CD8-positive, alpha-beta memory T cell (primary cell): ENCODE measurements around the gene CTBP1. TPM values are rescaled to one million over a fixed set of nuclear protein-coding genes. Genes with fewer than 3 reads are reported as not detected.

ENCODE experiments used
- CTCF ChIA-PET: fragments of 350-600 bp; sonication (Branson Sonifier 250); formaldehyde crosslinking; loops from one replicate; lab custom pipeline; 2021; ENCODE audit warnings: antibody characterized with exemption; lab: Charles Lee
- POLR2A ChIA-PET: fragments of 350-600 bp; sonication (Branson Sonifier 250); formaldehyde crosslinking; loops from one replicate; lab custom pipeline; 2021; ENCODE audit warnings: antibody characterized with exemption; lab: Charles Lee
- DNase-seq, 5 donors: peaks; one replicate each; pipeline versions ENCODE4 v3.0.0 to v3.0.0-alpha.2; 2020 to 2022; ENCODE audit warnings: mixed read lengths in 1 of 5
- H3K27ac ChIP-seq: one replicate; pipeline ENCODE4 v1.7.0; 2013; ENCODE audit warnings: low read depth, mild to moderate bottlenecking, low read length, moderate library complexity
- H3K27me3 ChIP-seq: 2 replicates; pipeline ENCODE4 v1.7.0; 2013; ENCODE audit warnings: low read length, mild to moderate bottlenecking; ENCODE audit not compliant: insufficient read depth, poor library complexity, severe bottlenecking
- H3K36me3 ChIP-seq: 2 replicates; pipeline ENCODE4 v1.7.0; 2013; ENCODE audit warnings: mild to moderate bottlenecking, low read length, moderate library complexity; ENCODE audit not compliant: insufficient read depth
- H3K4me1 ChIP-seq: 2 replicates; pipeline ENCODE4 v1.7.0; 2013; ENCODE audit warnings: mild to moderate bottlenecking, low read length, moderate library complexity; ENCODE audit not compliant: insufficient read depth
- H3K4me3 ChIP-seq: 2 replicates; pipeline ENCODE4 v1.7.0; 2013; ENCODE audit warnings: mild to moderate bottlenecking, low read length
- H3K9me3 ChIP-seq: 2 replicates; pipeline ENCODE4 v1.7.0; 2013; ENCODE audit warnings: mild to moderate bottlenecking, low read length
- H3K27ac Mint-ChIP-seq, 8 donors: one replicate each; pipeline ENCODE4 v1.8.0; 2020 to 2021; ENCODE audit warnings: mixed read lengths in 8 of 8, mild to moderate bottlenecking in 6 of 8, inconsistent platforms in 3 of 8, moderate library complexity in 3 of 8
- H3K27me3 Mint-ChIP-seq, 2 donors: one replicate each; pipeline ENCODE4 v1.8.0; 2020 to 2021; ENCODE audit warnings: mixed read lengths in 2 of 2, mild to moderate bottlenecking in 1 of 2, moderate library complexity in 1 of 2
- H3K36me3 Mint-ChIP-seq, 3 donors: one replicate each; pipeline ENCODE4 v1.8.0; 2020 to 2021; ENCODE audit warnings: mixed read lengths in 3 of 3, inconsistent platforms in 1 of 3, mild to moderate bottlenecking in 1 of 3
- H3K4me1 Mint-ChIP-seq, 3 donors: one replicate each; pipeline ENCODE4 v1.8.0; 2020 to 2021; ENCODE audit warnings: mixed read lengths in 3 of 3, inconsistent platforms in 1 of 3, mild to moderate bottlenecking in 1 of 3
- H3K4me3 Mint-ChIP-seq, 7 donors: one replicate each; pipeline ENCODE4 v1.8.0; 2020 to 2021; ENCODE audit warnings: mixed read lengths in 7 of 7, mild to moderate bottlenecking in 6 of 7, moderate library complexity in 4 of 7, inconsistent platforms in 2 of 7
- H3K9me3 Mint-ChIP-seq, 5 donors: one replicate each; pipeline ENCODE4 v1.8.0; 2020 to 2022; ENCODE audit warnings: mixed read lengths in 5 of 5, mild to moderate bottlenecking in 3 of 5, moderate library complexity in 2 of 5, inconsistent platforms in 1 of 5
- polyA plus RNA-seq: library from polyadenylated mRNA; unstranded; fragments of 300-500 nt; fragmentation: Illumina TruSeq; gene quantifications from one replicate; pipeline ENCODE4 v1.2.3, GENCODE V29; 2021
- total RNA-seq, 2 experiments: library from RNA; stranded (reverse); gene quantifications; one replicate each; pipeline ENCODE4 v1.2.3, GENCODE V29; 2021

CTBP1 gene
- total and polyA plus RNA-seq, 3 experiments from 2014 or later, result 88.1 to 149 (median 139) TPM

GRCh38 chr4:1208970-1209704, 39.8 kb downstream of the CTBP1 start:
- Histone ChIP-seq H3K4me3 (no peak overlapping the region), H3K36me3 (peaks cover 7% of the 10 kb centered on the region), H3K9me3 (no peaks in the 10 kb centered on the region), H3K4me1 (peaks cover 17% of the 10 kb centered on the region), H3K27me3 (no peaks in the 10 kb centered on the region), H3K27ac (no peak overlapping the region)
- peak in 1 of 5 donors; percentile 42 for DNase-seq
- ChIA-PET POLR2A (no interaction called here), CTCF (interaction anchor here (0.9 kb wide), 1 partner anchor 42 kb away, joined by 3 read pairs; no protein-coding TSS in a partner anchor)
- no peaks in the 10 kb centered on the region for H3K9me3 Mint-ChIP-seq
- no peak overlapping the region for H3K4me3 Mint-ChIP-seq
- H3K27ac Mint-ChIP-seq, result peak overlapping the region in 1 of 8 donors; percentile 87
- no peaks in the 10 kb centered on the region for H3K27me3 Mint-ChIP-seq
- peaks cover 0 to 33% (median 6%) of the 10 kb centered on the region in 3 donors for H3K36me3 Mint-ChIP-seq
- H3K4me1 Mint-ChIP-seq, result peaks cover 10 to 22% (median 12%) of the 10 kb centered on the region in 3 donors

DNA sequence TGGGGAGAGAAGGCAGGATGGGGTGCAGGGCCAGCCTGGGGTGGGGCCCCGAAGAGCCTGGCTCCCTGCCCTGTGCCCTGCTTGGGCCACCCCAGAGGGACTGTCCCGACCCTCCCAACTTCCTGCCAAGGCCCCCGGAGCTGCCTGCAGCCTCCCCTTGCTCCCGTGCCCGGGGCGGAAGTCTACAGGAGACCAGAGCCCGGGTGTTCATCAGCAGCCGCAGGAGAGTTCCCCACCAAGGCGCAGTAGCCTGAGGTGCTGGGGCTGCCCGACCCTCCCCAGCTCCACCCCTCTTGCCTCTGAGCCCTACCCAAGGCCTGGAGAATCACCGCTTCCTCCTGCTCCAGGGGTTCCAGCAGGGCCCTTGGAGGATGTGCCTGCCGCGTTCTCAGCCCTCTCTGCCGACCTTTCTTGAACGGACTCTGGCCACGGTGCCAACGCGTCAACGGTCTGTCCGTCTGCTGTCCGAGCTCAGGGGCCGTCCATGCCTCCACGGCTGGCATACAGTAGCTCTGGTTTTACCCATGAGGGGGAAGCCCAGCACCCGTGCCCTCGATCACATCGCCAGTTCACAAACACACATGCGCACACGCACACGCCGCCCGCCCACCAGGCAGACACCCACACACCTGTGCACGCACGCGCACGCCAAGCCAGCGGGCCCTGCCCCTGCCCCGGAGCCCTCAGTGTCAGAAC, 40.5 kb downstream of the CTBP1 start:
- Mint-ChIP-seq H3K4me1 (peaks cover 17 to 29% (median 20%) of the 10 kb centered on the region in 3 donors), H3K9me3 (no peaks in the 10 kb centered on the region), H3K27me3 (no peaks in the 10 kb centered on the region), H3K4me3 (peak overlapping the region in 3 of 7 donors; percentile 15 to 23 (median 20)), H3K36me3 (peaks cover 0 to 27% (median 6%) of the 10 kb centered on the region in 3 donors), H3K27ac (peak overlapping the region in 3 of 8 donors; percentile 35 to 60 (median 36))
- Histone ChIP-seq H3K36me3 (peaks cover 7% of the 10 kb centered on the region), H3K27ac (no peak overlapping the region), H3K9me3 (no peaks in the 10 kb centered on the region), H3K4me3 (no peak overlapping the region), H3K27me3 (no peaks in the 10 kb centered on the region), H3K4me1 (peaks cover 25% of the 10 kb centered on the region)
- CTCF ChIA-PET, result no interaction called here
- peak in 1 of 5 donors; percentile 51 for DNase-seq
- POLR2A ChIA-PET, result no interaction called here

- POLR2A ChIA-PET, result no interaction called here
- Mint-ChIP-seq H3K4me1 (peaks cover 24 to 36% (median 25%) of the 10 kb centered on the region in 3 donors), H3K4me3 (no peak overlapping the region), H3K27me3 (no peaks in the 10 kb centered on the region), H3K36me3 (peaks cover 0 to 23% (median 6%) of the 10 kb centered on the region in 3 donors), H3K9me3 (no peaks in the 10 kb centered on the region), H3K27ac (no peak overlapping the region)
- no peaks in the 10 kb centered on the region for H3K9me3 ChIP-seq
- CTCF ChIA-PET, result interaction anchor here (1.1 kb wide), 1 partner anchor 9 kb away, joined by 3 read pairs; no protein-coding TSS in a partner anchor
- H3K4me1 ChIP-seq, result peaks cover 31% of the 10 kb centered on the region
- H3K27me3 ChIP-seq, result no peaks in the 10 kb centered on the region
- H3K4me3 ChIP-seq, result no peak overlapping the region
- DNase-seq, result no peak
- H3K36me3 ChIP-seq, result peaks cover 7% of the 10 kb centered on the region
- H3K27ac ChIP-seq, result no peak overlapping the region
These were observed 41.2 kb downstream of the CTBP1 start for GRCh38 chr4:1207603-1208265.

GRCh38 chr4:1207157-1207470, 41.8 kb downstream of the CTBP1 start:
- peaks cover 7% of the 10 kb centered on the region for H3K36me3 ChIP-seq
- peak in 1 of 5 donors; percentile 45 for DNase-seq
- POLR2A ChIA-PET, result no interaction called here

DNA sequence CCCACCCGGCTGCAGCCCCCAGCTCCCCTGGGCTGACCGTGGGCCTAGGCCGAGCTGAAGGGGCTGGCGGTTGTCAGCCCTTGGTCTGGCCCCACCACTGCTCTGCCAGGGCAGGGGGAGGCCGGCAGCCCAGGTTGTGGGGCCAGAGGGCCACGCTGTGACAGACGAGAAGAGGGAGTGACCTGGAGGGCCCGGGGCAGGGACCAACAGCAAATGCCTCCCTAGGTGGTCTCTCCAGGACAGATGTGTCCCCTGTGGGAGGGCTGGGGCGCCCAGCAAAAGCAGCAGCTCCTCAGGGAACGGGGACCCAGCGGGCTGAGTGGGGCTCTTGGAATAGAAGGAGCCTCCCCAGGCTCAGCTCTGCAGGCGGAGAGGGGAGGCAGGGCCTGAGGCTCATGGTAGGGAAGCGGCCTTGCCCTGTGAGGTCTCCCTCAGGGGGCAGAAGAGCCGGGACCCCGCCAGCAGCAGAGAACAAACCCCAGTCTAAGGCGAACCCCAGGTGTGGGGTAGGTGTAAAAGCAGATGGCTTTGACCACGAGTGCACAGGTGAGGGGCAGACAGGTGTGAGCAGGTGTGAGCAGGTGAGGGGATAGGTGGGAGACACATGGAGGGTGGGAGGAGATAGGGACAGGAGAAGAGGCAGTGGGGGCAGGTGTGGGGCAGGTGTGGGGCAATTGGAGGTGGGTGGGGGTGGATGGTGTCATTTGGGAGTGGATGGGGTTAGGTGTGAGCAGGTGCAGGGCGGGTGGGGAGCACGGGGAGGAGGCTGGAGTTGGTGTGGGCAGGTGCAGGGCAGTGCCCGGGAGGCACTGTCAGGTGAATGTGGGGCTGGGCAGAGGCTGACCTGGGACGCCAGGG, 42.4 kb downstream of the CTBP1 start:
- Mint-ChIP-seq H3K4me3 (no peak overlapping the region), H3K27me3 (no peaks in the 10 kb centered on the region), H3K27ac (peak overlapping the region in 3 of 8 donors; percentile 36 to 69 (median 63)), H3K9me3 (no peaks in the 10 kb centered on the region), H3K36me3 (peaks cover 0 to 14% (median 2%) of the 10 kb centered on the region in 3 donors), H3K4me1 (peaks cover 32 to 48% (median 34%) of the 10 kb centered on the region in 3 donors)
- POLR2A ChIA-PET, result no interaction called here
- peak in 1 of 5 donors; percentile 40 for DNase-seq
- no peaks in the 10 kb centered on the region for H3K9me3 ChIP-seq
- H3K27me3 ChIP-seq, result no peaks in the 10 kb centered on the region
- no peak overlapping the region for H3K27ac ChIP-seq
- no peak overlapping the region for H3K4me3 ChIP-seq
- CTCF ChIA-PET, result interaction anchor here (1.1 to 3.4 kb wide), 4 partner anchors 10 to 62 kb away, joined by 3 to 13 read pairs (median 3); no protein-coding TSS in a partner anchor
- peaks cover 42% of the 10 kb centered on the region for H3K4me1 ChIP-seq
- peaks cover 7% of the 10 kb centered on the region for H3K36me3 ChIP-seq

More at GRCh38 chr4:1207157-1207470, 41.8 kb downstream of the CTBP1 start:
- Mint-ChIP-seq H3K4me1 (peaks cover 27 to 42% (median 28%) of the 10 kb centered on the region in 3 donors), H3K4me3 (no peak overlapping the region), H3K9me3 (no peaks in the 10 kb centered on the region), H3K36me3 (peaks cover 0 to 19% (median 6%) of the 10 kb centered on the region in 3 donors), H3K27ac (no peak overlapping the region), H3K27me3 (no peaks in the 10 kb centered on the region)
- Histone ChIP-seq H3K9me3 (no peaks in the 10 kb centered on the region), H3K27me3 (no peaks in the 10 kb centered on the region), H3K4me3 (no peak overlapping the region), H3K4me1 (peaks cover 38% of the 10 kb centered on the region), H3K27ac (no peak overlapping the region)
- CTCF ChIA-PET, result interaction anchor here (1.1 to 1.2 kb wide), 2 partner anchors 10 to 40 kb away, joined by 3 read pairs; no protein-coding TSS in a partner anchor

- Mint-ChIP-seq H3K27ac (no peak overlapping the region), H3K36me3 (peaks cover 0 to 7% (median 0%) of the 10 kb centered on the region in 3 donors), H3K4me3 (no peak overlapping the region), H3K27me3 (no peaks in the 10 kb centered on the region), H3K4me1 (peaks cover 34 to 53% (median 37%) of the 10 kb centered on the region in 3 donors), H3K9me3 (no peaks in the 10 kb centered on the region)
- Histone ChIP-seq H3K4me1 (peaks cover 47% of the 10 kb centered on the region), H3K4me3 (no peak overlapping the region), H3K27me3 (no peaks in the 10 kb centered on the region), H3K36me3 (peaks cover under 1% of the 10 kb centered on the region), H3K9me3 (no peaks in the 10 kb centered on the region), H3K27ac (no peak overlapping the region)
- CTCF ChIA-PET, result interaction anchor here (1.2 to 3.4 kb wide), 4 partner anchors 10 to 62 kb away, joined by 3 to 13 read pairs (median 3); no protein-coding TSS in a partner anchor
- DNase-seq, result peak in 1 of 5 donors; percentile 46
- POLR2A ChIA-PET, result interaction anchor here (0.6 kb wide), 1 partner anchor 42 kb away, joined by 3 read pairs; no protein-coding TSS in a partner anchor
These were observed 43.2 kb downstream of the CTBP1 start for GRCh38 chr4:1205586-1206298.
